T-helper 1 cell (primary cell): Measurements from ENCODE around the gene ATG10.

Source experiments
- DNase-seq, 5 donors: peaks; one replicate each; pipeline ENCODE4 v3.0.0-alpha.2; 2012 to 2020

The ATG10 gene

GRCh38 chr5:82168294-82168693, 196.5 kb downstream of the ATG10 start:
- DNase-seq, result no peak

GRCh38 chr5:82169892-82170291, 198.1 kb downstream of the ATG10 start:
- DNase-seq, result no peak

GRCh38 chr5:82174128-82174918, 202.5 kb downstream of the ATG10 start:
- peak; percentile 7 to 47 (median 24) for DNase-seq

- DNase-seq, result no peak
Measured at GRCh38 chr5:82174919-82175219, 203.0 kb downstream of the ATG10 start.

GRCh38 chr5:82176115-82176814, 204.4 kb downstream of the ATG10 start:
- no peak for DNase-seq

GRCh38 chr5:82178378-82178777, 206.6 kb downstream of the ATG10 start:
- no peak for DNase-seq

GRCh38 chr5:82182662-82183061, 210.8 kb downstream of the ATG10 start:
- no peak for DNase-seq

- DNase-seq, result peak in 1 of 5 donors; percentile 32
Measured at GRCh38 chr5:82183828-82184227, 212.0 kb downstream of the ATG10 start.

- no peak for DNase-seq
Measured at GRCh38 chr5:82185851-82186250, 214.0 kb downstream of the ATG10 start.

- DNase-seq, result no peak
Measured at GRCh38 chr5:82197550-82197949, 225.7 kb downstream of the ATG10 start.

GRCh38 chr5:82204567-82204966, 232.7 kb downstream of the ATG10 start:
- DNase-seq, result no peak

- no peak for DNase-seq
Measured at GRCh38 chr5:82205005-82205404, 233.2 kb downstream of the ATG10 start.

- no peak for DNase-seq
Measured at GRCh38 chr5:82208371-82208770, 236.5 kb downstream of the ATG10 start.

- no peak for DNase-seq
Measured at GRCh38 chr5:82211855-82212572, 240.2 kb downstream of the ATG10 start.

- DNase-seq, result no peak
Measured at GRCh38 chr5:82217917-82218316, 246.1 kb downstream of the ATG10 start.

GRCh38 chr5:82218374-82219156, 246.7 kb downstream of the ATG10 start:
- DNase-seq, result no peak

GRCh38 chr5:82221020-82221419, 249.2 kb downstream of the ATG10 start:
- no peak for DNase-seq

GRCh38 chr5:82222597-82223574, 251.1 kb downstream of the ATG10 start:
- DNase-seq, result no peak

GRCh38 chr5:82225525-82226172, 253.8 kb downstream of the ATG10 start:
- DNase-seq, result peak; percentile 18 to 52 (median 37)

GRCh38 chr5:82234885-82235284, 263.1 kb downstream of the ATG10 start:
- no peak for DNase-seq

GRCh38 chr5:82244151-82244550, 272.3 kb downstream of the ATG10 start:
- no peak for DNase-seq
